GM20431 (cell line): ENCODE results near the gene IMMP2L.

ENCODE experiments used
- in situ Hi-C: fragments of 300-500 bp; cut with MseI, MboI; formaldehyde crosslinking; loops from one replicate; pipeline ENCODE4 v1.15.0; 2020; ENCODE audit warnings: low sequenced_read_pairs; ENCODE audit not compliant: unreplicated experiment

The IMMP2L gene

DNA sequence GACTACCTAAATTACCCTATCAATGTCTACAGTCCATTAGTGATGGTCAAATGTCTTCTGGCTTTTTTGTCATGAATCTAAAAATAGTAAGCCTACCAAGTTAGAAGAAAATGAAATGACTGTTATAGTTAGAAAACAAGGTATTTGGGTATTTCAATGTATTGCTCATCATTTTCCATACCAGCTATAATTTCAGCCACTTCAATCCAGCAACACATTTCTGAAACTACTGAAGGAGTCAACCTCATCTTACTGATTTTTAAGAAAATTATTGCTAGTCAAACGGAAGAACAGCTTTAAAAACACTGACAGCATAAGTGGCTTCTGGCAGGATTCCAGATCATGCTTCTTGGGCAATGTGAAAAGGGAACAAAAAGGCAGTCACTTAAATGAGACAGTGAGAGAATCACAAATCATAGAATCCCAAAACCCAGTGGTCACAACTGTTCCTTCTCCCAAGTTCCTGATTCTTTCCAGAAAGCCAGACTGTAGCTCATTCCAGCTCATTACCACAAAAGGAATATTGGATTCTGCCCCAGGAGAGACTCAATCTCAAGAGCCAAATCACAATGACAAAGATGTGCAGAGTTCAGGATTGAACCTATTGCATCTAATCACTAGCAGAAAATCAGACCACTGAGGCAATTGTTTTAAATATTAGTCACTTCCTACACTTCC is 532.6 kb downstream of the IMMP2L start:
- in situ Hi-C loops: no loop called here

DNA sequence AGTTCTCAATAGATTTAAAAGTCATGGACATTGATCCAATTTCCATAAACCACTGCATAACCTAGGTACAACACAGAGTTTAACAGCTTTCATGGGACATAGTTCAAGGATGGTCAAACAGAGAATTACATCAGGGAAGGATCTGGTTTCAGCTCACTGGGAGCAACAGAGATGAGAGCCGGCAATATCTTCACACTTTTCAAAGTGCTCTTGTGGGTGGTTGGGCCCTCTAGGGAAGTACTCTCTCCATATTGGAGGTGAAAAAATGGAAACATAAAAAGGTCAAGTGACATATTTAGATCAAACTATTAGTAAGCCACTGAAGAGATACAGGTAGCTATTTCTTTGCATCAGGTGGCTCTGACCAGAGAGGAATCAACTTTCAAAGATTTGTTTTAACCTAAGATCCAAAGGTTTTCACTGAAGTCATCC is 533.1 kb downstream of the IMMP2L start:
- in situ Hi-C loops: no loop called here

DNA sequence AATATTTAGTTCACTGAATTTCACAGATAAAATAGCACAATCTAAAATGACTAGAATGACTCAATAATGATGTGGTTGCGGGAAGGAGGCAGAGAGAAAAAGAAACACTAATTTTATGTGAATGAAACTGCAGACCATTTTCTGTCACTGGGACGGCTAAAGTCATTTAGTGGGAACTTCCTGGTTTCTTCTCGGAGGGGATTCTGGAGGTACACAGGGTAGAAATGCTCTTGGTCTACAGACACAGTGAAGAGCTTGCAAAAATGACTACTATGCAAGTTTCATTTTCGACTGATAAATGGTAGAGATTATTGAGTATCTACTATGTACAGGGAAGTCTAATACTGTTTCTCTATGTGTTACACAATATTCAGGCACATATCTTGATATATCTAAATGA is 534.9 kb downstream of the IMMP2L start:
- in situ Hi-C loops: no loop called here

DNA sequence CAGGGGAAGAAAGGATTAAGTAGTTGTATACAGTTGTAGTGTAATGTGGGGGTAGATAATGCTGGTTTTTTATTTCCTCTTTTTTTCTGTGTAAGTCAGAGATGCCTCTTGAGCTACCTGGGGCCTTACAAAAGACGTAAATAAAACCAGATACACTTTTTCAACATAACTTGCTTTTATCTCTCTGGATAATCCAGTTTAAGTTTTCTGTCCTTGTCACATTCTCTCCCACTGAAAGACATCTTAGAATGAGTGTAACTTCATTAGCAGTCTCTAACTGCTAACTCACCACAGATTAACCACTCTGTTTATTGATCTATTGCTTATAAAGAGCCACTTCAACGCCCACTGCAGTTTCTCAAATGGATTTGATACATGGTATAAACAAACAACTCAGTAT is 535.5 kb downstream of the IMMP2L start:
- in situ Hi-C loops: no loop called here

DNA sequence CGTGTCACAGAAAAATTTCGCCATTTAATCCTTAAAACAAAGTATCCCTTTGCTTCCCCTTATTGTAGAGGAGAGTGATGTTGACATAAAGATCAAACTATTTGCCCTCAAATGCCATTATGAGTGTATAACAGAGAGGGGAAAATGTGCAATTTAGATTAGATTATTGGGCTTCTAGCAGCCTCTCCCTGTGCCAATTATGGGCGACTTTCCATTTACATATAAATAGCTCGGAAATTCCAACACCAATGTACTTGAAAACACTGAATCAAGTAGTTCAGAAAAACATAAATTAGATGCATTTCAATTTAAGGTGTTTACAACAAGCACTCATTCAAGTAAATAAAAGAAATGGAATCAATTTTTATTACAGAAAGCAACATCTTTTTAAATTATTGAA is 535.9 kb downstream of the IMMP2L start:
- in situ Hi-C loops: no loop called here

GRCh38 chr7:111025006-111025405 is 537.3 kb downstream of the IMMP2L start:
- in situ Hi-C loops: no loop called here

GRCh38 chr7:111018960-111019736 is 543.1 kb downstream of the IMMP2L start:
- in situ Hi-C loops: no loop called here

GRCh38 chr7:111018447-111018846 is 543.8 kb downstream of the IMMP2L start:
- in situ Hi-C loops: no loop called here

GRCh38 chr7:111014079-111014478 is 548.2 kb downstream of the IMMP2L start:
- in situ Hi-C loops: no loop called here

GRCh38 chr7:111012799-111013675 is 549.3 kb downstream of the IMMP2L start:
- in situ Hi-C loops: no loop called here

GRCh38 chr7:111012149-111012548 is 550.1 kb downstream of the IMMP2L start:
- in situ Hi-C loops: no loop called here

GRCh38 chr7:111011520-111011919 is 550.8 kb downstream of the IMMP2L start:
- in situ Hi-C loops: no loop called here

DNA sequence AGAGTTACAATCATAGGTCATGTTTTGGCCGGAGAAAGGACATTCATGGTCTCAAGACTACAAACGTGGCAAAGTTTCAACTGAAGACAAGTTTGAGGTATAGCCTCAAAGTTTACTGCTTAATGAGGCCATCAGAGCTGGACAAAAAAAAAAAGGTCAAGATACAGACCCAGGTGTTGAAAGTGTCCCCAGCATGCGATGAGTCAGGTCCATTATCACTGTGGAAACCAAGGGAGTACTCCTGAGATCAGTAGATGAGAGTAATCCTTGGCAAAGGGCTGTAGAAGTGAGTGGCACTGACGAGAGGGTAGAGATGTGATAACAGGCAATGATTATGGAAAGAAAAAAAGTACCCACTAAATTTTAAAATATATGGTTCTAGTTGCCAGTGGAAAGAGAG is 551.5 kb downstream of the IMMP2L start:
- in situ Hi-C loops: no loop called here

DNA sequence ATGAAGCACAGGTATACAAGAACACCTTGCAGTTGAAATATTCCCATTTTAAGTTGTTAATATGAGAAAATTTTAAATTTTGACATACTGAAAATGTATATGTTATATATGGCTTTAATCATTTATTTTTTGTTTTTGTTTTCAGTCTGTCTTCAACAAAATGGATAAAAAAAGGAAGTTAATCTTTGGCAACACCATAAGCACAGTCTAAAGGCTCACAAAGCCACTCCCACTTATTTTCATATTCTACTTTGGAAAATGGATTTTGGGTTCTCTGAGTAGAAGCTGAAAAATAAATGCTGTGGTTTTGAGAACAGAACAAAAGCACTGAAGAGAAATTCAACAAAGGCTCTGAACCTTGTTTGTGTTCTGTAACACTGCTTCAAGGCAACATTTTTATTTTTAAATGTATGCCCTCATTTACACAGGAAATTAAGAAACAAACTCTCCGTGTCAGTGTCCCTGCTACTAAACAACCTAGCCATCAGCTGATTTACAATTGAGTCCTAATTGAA is 552.7 kb downstream of the IMMP2L start:
- in situ Hi-C loops: no loop called here

DNA sequence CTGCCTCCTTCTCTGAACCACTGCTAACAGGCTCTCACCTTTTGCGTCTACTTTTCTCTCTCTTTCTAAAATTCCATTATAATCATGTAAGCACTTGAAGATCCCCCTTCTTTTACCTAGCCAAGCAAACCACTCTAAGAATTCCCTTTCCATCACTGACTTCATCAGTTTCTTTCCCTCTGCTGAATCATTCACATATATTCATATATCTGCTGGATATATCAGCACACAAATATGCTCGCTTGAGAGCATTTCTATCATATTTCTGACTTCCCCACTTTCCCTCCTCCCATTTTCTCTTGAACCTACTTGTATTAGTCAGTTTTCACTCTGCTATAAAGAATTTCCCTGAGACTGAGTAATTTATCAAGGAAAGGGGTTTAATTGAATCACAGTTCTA is 555.6 kb downstream of the IMMP2L start:
- in situ Hi-C loops: no loop called here

GRCh38 chr7:111006040-111006439 is 556.3 kb downstream of the IMMP2L start:
- in situ Hi-C loops: no loop called here

DNA sequence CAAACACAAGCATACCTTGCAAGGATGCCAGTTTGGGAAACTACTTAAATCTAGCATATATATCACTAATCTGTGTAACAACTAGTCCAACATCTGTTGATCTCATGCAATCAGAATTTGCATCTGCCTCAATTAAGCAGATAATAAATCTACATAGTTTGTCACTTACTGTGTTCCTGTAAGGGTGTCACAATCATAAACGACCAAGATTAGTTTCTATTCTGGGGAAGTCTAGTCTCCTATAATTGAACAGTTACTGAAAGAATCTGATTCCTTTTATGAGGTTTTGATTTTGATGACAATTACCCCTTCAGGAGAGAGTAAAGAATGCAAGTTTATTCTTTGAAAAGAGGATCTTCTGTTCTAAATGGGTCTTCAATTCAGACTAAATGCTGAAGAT is 556.8 kb downstream of the IMMP2L start:
- in situ Hi-C loops: no loop called here

DNA sequence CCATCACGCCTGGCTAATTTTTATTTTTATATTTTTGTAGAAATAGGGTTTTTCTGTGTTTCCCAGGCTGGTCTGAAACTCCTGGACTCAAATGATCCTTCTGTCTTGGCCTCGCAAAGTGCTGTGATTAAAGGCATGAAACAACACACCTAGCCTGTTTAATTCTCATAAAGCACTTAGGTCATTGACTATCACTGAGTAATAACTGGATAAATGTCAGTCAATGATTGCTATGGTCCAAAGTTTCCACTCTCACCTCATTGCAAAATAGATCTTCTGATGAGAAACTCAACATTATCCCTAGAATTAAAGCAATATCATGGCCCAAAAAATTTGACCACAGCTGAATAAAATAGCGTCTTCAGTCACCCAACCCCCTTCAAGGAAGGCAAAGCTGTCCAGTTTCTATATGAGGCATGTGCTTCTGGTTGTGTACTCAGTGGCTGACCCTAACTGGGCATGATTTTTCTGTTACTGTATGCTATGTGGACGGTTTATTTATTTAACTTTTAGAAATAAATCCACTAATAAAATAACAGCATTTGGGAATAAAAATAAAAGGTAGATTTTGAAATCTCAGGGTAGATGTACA is 557.9 kb downstream of the IMMP2L start:
- in situ Hi-C loops: no loop called here

DNA sequence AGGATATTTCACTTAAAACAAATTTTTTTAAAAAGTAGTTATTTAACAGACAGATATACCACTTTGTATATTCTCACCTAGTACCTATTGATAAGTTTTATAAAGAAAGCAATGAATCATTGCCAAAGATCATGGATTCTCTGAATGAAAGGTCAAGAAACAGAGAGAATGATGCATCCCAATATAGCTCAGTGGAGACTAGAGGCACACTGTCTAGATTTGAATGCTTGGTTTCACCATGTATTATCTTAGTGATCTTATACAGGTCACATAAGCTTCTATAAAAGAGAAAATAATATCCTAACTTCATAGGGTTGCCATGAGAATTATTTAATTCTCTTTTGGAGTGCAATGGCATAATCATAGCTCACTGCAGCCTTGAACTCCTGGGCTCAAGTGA is 558.4 kb downstream of the IMMP2L start:
- in situ Hi-C loops: no loop called here
